ENCODE results near the gene MAD1L1. TPM values are rescaled to one million over a fixed set of nuclear protein-coding genes. Genes with fewer than 3 reads are reported as not detected.
A peak's percentile ranks its signal among the peaks of the same experiment; 100 is the strongest.

The MAD1L1 gene
- total and polyA plus RNA-seq, 2 of the 13 experiments (the other 11 are each of a cell fraction or from before 2014, with no cell fraction given): 17.4 to 64.7 TPM

DNA sequence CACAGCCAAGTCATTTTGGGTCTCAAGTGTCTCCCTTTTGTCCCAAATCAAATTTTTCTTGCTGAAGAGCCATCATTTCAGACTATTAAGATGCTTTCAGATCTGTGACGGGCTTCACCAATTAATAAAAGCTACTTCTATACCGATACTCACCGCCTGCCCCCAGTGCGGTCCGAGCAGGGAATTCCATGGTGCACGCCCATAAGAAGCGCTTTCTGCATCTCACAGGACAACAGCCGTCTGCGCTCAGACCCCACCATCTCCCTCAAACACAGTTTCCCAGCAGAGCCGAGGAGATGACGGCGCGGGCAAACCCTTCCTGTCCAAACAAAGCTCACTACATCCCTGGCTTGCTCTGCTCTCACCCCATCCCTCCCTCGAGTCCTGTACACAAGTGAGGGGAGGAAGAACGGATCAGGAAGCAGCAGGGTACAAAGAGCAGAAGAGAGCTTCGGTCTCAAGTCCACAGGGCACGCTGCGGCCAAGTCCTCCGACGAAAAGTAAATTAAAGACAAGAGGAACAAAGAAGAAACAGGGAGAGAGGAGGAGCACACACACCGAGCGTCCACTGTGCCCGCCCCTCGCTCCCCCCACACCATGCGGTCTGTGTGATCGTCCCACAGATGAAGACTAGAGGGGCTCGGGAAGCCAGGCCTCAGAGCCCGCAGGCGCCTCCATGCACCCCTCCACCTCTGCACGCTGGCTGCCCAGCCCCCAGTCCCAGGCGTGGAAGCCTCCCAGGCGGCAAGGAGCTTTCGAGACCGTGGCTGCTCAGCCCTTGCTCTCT lies 121.9 kb downstream of the MAD1L1 start (continued):
- TF ChIP-seq GFI1 (CRISPR knock-in tag; IDR thresholded peaks at IDR 0.05; ENCODE audit: borderline replicate concordance) (peak; percentile 74; the same call in 1 of the 2 replicates), REXO4 (CRISPR knock-in tag; IDR thresholded peaks at IDR 0.05; ENCODE audit: borderline replicate concordance) (0 out of 2 replicates have a peak, but pooled peaks have one; percentile 43), ZSCAN20 (CRISPR knock-in tag; IDR thresholded peaks at IDR 0.05; ENCODE audit: borderline replicate concordance) (no peak), ERF (CRISPR knock-in tag; IDR thresholded peaks at IDR 0.05) (peak; percentile 91), TCF12 (IDR thresholded peaks at IDR 0.05) (no peak), TCF12 (CRISPR knock-in tag; IDR thresholded peaks at IDR 0.05) (no peak), MTF1 (CRISPR knock-in tag; IDR thresholded peaks at IDR 0.05) (no peak), SNAI1 (CRISPR knock-in tag; IDR thresholded peaks at IDR 0.05; ENCODE audit: borderline replicate concordance) (no peak), TCF7L2 (IDR thresholded peaks at IDR 0.05; ENCODE audit: low read depth, low read length) (no peak), ZSCAN31 (CRISPR knock-in tag; IDR thresholded peaks at IDR 0.05; ENCODE audit: low read depth) (no peak), CREM (IDR thresholded peaks at IDR 0.05) (peak; percentile 78), CREM (CRISPR knock-in tag; IDR thresholded peaks at IDR 0.05) (no peak), ZNF468 (CRISPR knock-in tag; IDR thresholded peaks at IDR 0.05) (0 out of 2 replicates have a peak, but pooled peaks have one; percentile 45), HIVEP1 (CRISPR knock-in tag; IDR thresholded peaks at IDR 0.05) (0 out of 2 replicates have a peak, but pooled peaks have one; percentile 59), ZNF24 (IDR thresholded peaks at IDR 0.05) (no peak)
- TF ChIP-seq, protein P1, sequence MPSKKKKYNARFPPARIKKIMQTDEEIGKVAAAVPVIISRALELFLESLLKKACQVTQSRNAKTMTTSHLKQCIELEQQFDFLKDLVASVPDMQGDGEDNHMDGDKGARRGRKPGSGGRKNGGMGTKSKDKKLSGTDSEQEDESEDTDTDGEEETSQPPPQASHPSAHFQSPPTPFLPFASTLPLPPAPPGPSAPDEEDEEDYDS (CRISPR knock-in tag; IDR thresholded peaks at IDR 0.05): peak; percentile 48; the same call in 1 of the 2 replicates
- TF ChIP-seq, protein P2, sequence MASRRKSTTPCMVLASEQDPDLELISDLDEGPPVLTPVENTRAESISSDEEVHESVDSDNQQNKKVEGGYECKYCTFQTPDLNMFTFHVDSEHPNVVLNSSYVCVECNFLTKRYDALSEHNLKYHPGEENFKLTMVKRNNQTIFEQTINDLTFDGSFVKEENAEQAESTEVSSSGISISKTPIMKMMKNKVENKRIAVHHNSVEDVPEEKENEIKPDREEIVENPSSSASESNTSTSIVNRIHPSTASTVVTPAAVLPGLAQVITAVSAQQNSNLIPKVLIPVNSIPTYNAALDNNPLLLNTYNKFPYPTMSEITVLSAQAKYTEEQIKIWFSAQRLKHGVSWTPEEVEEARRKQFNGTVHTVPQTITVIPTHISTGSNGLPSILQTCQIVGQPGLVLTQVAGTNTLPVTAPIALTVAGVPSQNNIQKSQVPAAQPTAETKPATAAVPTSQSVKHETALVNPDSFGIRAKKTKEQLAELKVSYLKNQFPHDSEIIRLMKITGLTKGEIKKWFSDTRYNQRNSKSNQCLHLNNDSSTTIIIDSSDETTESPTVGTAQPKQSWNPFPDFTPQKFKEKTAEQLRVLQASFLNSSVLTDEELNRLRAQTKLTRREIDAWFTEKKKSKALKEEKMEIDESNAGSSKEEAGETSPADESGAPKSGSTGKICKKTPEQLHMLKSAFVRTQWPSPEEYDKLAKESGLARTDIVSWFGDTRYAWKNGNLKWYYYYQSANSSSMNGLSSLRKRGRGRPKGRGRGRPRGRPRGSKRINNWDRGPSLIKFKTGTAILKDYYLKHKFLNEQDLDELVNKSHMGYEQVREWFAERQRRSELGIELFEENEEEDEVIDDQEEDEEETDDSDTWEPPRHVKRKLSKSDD (CRISPR knock-in tag; IDR thresholded peaks at IDR 0.05; ENCODE audit: low read depth): peak; percentile 84; the same call in 1 of the 2 replicates
- TF ChIP-seq, protein P3, sequence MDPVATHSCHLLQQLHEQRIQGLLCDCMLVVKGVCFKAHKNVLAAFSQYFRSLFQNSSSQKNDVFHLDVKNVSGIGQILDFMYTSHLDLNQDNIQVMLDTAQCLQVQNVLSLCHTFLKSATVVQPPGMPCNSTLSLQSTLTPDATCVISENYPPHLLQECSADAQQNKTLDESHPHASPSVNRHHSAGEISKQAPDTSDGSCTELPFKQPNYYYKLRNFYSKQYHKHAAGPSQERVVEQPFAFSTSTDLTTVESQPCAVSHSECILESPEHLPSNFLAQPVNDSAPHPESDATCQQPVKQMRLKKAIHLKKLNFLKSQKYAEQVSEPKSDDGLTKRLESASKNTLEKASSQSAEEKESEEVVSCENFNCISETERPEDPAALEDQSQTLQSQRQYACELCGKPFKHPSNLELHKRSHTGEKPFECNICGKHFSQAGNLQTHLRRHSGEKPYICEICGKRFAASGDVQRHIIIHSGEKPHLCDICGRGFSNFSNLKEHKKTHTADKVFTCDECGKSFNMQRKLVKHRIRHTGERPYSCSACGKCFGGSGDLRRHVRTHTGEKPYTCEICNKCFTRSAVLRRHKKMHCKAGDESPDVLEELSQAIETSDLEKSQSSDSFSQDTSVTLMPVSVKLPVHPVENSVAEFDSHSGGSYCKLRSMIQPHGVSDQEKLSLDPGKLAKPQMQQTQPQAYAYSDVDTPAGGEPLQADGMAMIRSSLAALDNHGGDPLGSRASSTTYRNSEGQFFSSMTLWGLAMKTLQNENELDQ (CRISPR knock-in tag; IDR thresholded peaks at IDR 0.05; ENCODE audit: borderline replicate concordance): no peak
- TF ChIP-seq, protein P4, sequence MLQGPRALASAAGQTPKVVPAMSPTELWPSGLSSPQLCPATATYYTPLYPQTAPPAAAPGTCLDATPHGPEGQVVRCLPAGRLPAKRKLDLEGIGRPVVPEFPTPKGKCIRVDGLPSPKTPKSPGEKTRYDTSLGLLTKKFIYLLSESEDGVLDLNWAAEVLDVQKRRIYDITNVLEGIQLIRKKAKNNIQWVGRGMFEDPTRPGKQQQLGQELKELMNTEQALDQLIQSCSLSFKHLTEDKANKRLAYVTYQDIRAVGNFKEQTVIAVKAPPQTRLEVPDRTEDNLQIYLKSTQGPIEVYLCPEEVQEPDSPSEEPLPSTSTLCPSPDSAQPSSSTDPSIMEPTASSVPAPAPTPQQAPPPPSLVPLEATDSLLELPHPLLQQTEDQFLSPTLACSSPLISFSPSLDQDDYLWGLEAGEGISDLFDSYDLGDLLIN (CRISPR knock-in tag; IDR thresholded peaks at IDR 0.05; ENCODE audit: borderline replicate concordance): no peak
- TF ChIP-seq, protein P5, sequence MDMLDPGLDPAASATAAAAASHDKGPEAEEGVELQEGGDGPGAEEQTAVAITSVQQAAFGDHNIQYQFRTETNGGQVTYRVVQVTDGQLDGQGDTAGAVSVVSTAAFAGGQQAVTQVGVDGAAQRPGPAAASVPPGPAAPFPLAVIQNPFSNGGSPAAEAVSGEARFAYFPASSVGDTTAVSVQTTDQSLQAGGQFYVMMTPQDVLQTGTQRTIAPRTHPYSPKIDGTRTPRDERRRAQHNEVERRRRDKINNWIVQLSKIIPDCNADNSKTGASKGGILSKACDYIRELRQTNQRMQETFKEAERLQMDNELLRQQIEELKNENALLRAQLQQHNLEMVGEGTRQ (IDR thresholded peaks at IDR 0.05; ENCODE audit: low read depth, low read length): no peak
- TF ChIP-seq, protein P5 (CRISPR knock-in tag; IDR thresholded peaks at IDR 0.05; ENCODE audit: borderline replicate concordance): no peak

Data from HepG2 (cell line).